ENCODE measurements around the gene FYN. TPM values are rescaled to one million over a fixed set of nuclear protein-coding genes. Genes with fewer than 3 reads are reported as not detected.

Gene FYN
- total and polyA plus RNA-seq, 2 of the 4 experiments (the other 2 are of a cell fraction): 30.8 to 36.4 TPM

- no peak for DNase-seq
Measured at GRCh38 chr6:111633822-111634221, 239.4 kb downstream of the FYN start.

More at GRCh38 chr6:111633822-111634221, 239.4 kb downstream of the FYN start:
- Histone ChIP-seq H4K20me1 (ENCODE audit: insufficient read depth, low read length) (no peaks in the 10 kb centered on the region), H2BK5ac (ENCODE audit: low read depth, low read length, poor library complexity, severe bottlenecking) (no peak overlapping the region), H2BK15ac (ENCODE audit: low read depth, low read length) (no peak overlapping the region), H3K4ac (ENCODE audit: low read depth, low read length) (no peak overlapping the region), H2AK5ac (ENCODE audit: low read depth, low read length) (no peak overlapping the region), H3K14ac (replicated peaks; ENCODE audit: low read depth, low read length) (no peak overlapping the region), H3K79me1 (ENCODE audit: low read depth in 1 of 2, low read length in 2 of 2) (no peaks in the 10 kb centered on the region), H3K56ac (ENCODE audit: extremely low read depth, insufficient read depth, low read length) (no peak overlapping the region), H3K9me1 (ENCODE audit: insufficient read depth, low read length) (no peaks in the 10 kb centered on the region), H3K23ac (ENCODE audit: low read depth, low read length) (no peak overlapping the region), H4K5ac (ENCODE audit: low read depth, low read length) (no peak overlapping the region), H3K27ac (ENCODE audit: insufficient read depth, low read length) (no peak overlapping the region), H3K9me3 (ENCODE audit: control insufficient read depth, insufficient read depth, low read length) (peaks cover 8% of the 10 kb centered on the region), H2BK120ac (ENCODE audit: low read depth, low read length) (no peak overlapping the region), H3K9ac (ENCODE audit: low read depth, low read length) (no peak overlapping the region), H2AFZ (replicated peaks; ENCODE audit: low read length, poor library complexity) (no peak overlapping the region), H3K36me3 (ENCODE audit: control insufficient read depth, insufficient read depth, low read length) (no peaks in the 10 kb centered on the region), H3K27me3 (ENCODE audit: control insufficient read depth, insufficient read depth, low read length) (no peaks in the 10 kb centered on the region; the same call in 1 of the 2 replicates), H3K18ac (ENCODE audit: low read depth, low read length) (no peak overlapping the region), H2AK9ac (replicated peaks; ENCODE audit: low read depth, low read length, poor library complexity) (no peak overlapping the region), H4K91ac (ENCODE audit: insufficient read depth, low read depth, low read length) (no peak overlapping the region), H2BK20ac (ENCODE audit: low read depth, low read length) (no peak overlapping the region), H4K8ac (ENCODE audit: low read depth in 2 of 2, low read length in 2 of 2) (no peak overlapping the region), H3K4me3 (ENCODE audit: insufficient read depth, low read depth, low read length) (no peak overlapping the region), H3K4me1 (ENCODE audit: control insufficient read depth, insufficient read depth, low read length) (no peaks in the 10 kb centered on the region), H3K4me2 (ENCODE audit: low read depth, low read length) (no peak overlapping the region)
- no peak for ATAC-seq (ENCODE audit: low read depth)
- no CpG with 5 or more reads among the region's 1 CpG for WGBS, 2 experiments (ENCODE audit: extremely low coverage in 2 of 2, insufficient read length in 1 of 2)
- ChIA-PET POLR2A (ENCODE audit: unreplicated experiment) (no interaction called here), CTCF (no interaction called here)
- in situ Hi-C loops (cut with MboI; ENCODE audit: low sequenced_read_pairs) (no loop called here), dilution Hi-C loops (cut with HindIII; ENCODE audit: low sequenced_read_pairs, unreplicated experiment) (no loop called here), intact Hi-C loops (cut with micrococcal nuclease) (no loop called here)
- no peak for TF ChIP-seq CEBPB (IDR thresholded peaks at IDR 0.05; ENCODE audit: low read depth, low read length)
- no peak for TF ChIP-seq CHD1 (IDR thresholded peaks at IDR 0.05; ENCODE audit: low read depth, low read length)
- no peak for TF ChIP-seq SMC3 (IDR thresholded peaks at IDR 0.05; ENCODE audit: low read depth, low read length)
- TF ChIP-seq, protein P1, sequence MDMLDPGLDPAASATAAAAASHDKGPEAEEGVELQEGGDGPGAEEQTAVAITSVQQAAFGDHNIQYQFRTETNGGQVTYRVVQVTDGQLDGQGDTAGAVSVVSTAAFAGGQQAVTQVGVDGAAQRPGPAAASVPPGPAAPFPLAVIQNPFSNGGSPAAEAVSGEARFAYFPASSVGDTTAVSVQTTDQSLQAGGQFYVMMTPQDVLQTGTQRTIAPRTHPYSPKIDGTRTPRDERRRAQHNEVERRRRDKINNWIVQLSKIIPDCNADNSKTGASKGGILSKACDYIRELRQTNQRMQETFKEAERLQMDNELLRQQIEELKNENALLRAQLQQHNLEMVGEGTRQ (IDR thresholded peaks at IDR 0.05; ENCODE audit: low read depth, low read length): no peak
- TF ChIP-seq, protein P2, sequence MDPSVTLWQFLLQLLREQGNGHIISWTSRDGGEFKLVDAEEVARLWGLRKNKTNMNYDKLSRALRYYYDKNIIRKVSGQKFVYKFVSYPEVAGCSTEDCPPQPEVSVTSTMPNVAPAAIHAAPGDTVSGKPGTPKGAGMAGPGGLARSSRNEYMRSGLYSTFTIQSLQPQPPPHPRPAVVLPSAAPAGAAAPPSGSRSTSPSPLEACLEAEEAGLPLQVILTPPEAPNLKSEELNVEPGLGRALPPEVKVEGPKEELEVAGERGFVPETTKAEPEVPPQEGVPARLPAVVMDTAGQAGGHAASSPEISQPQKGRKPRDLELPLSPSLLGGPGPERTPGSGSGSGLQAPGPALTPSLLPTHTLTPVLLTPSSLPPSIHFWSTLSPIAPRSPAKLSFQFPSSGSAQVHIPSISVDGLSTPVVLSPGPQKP (IDR thresholded peaks at IDR 0.05; ENCODE audit: borderline replicate concordance, low read depth, low read length): no peak
- no peak for TF ChIP-seq FOS (IDR thresholded peaks at IDR 0.05; ENCODE audit: low read depth, low read length)
- TF ChIP-seq RAD21 (IDR thresholded peaks at IDR 0.05; ENCODE audit: low read length): no peak
- no peak for TF ChIP-seq NFE2L2 (IDR thresholded peaks at IDR 0.05; ENCODE audit: low read depth, low read length)
- TF ChIP-seq BHLHE40 (IDR thresholded peaks at IDR 0.05; ENCODE audit: low read depth, low read length): no peak
- no peak for TF ChIP-seq MXI1 (IDR thresholded peaks at IDR 0.05; ENCODE audit: borderline replicate concordance, low read depth, low read length)
- TF ChIP-seq MAFK (IDR thresholded peaks at IDR 0.05; ENCODE audit: low read depth, low read length): no peak
- TF ChIP-seq RCOR1 (IDR thresholded peaks at IDR 0.05; ENCODE audit: insufficient replicate concordance, low read length): no peak
- no peak for TF ChIP-seq RFX5 (IDR thresholded peaks at IDR 0.05; ENCODE audit: low read depth, low read length)
- no peak for TF ChIP-seq MAZ (IDR thresholded peaks at IDR 0.05; ENCODE audit: borderline replicate concordance, low read depth, low read length)
- TF ChIP-seq POLR2A (IDR thresholded peaks at IDR 0.05; ENCODE audit: low read depth, low read length): no peak
- BruUV-seq (replicated peaks): no TSS peak

Data from IMR-90 (cell line).